Fibroblast of skin of back (primary cell): ENCODE measurements around the gene BAIAP2L1. TPM values are rescaled to one million over a fixed set of nuclear protein-coding genes. Genes with fewer than 3 reads are reported as not detected.
"Not testable (repeated sequence)": the region's sequence is repeated elsewhere in the genome, so short reads cannot be mapped to it uniquely, and the experiment has no call there.

Source experiments
- DNase-seq: peaks from one replicate; pipeline ENCODE4 v3.0.0-alpha.2; 2013
- polyA plus RNA-seq, 2 experiments: library from polyadenylated mRNA; unstranded; fragments of 120-200 nt; gene quantifications; one replicate each; pipeline ENCODE4 v1.2.1, GENCODE V29; 2013; ENCODE audit not compliant: insufficient read length in 2 of 2

The BAIAP2L1 gene
- polyA plus RNA-seq (2013, experiment 1 of 2; ENCODE audit: insufficient read length): 13.9 TPM
- 15.9 TPM for polyA plus RNA-seq (2013, experiment 2 of 2; ENCODE audit: insufficient read length)

GRCh38 chr7:98400542-98401340, at the start of gene BAIAP2L1:
BAIAP2L1 (minus strand) TSS chr7:98401090; CDS start chr7:98400852, 238 bp downstream.
- DNase-seq: peak; percentile 62

GRCh38 chr7:98448766-98449165, 47.9 kb upstream of the BAIAP2L1 start:
- no peak for DNase-seq

- DNase-seq: not testable (repeated sequence)
Observed at GRCh38 chr7:98440992-98441391, 40.1 kb upstream of the BAIAP2L1 start.

- no peak for DNase-seq
Observed at GRCh38 chr7:98439484-98439883, 38.6 kb upstream of the BAIAP2L1 start.

- DNase-seq: no peak
Observed at GRCh38 chr7:98434087-98434486, 33.2 kb upstream of the BAIAP2L1 start.

- no peak for DNase-seq
Observed at GRCh38 chr7:98429799-98430198, 28.9 kb upstream of the BAIAP2L1 start.

GRCh38 chr7:98423043-98423442, 22.2 kb upstream of the BAIAP2L1 start:
- peak; percentile 67 for DNase-seq

GRCh38 chr7:98420966-98421612, 20.2 kb upstream of the BAIAP2L1 start:
- DNase-seq: peak; percentile 23

- not testable (repeated sequence) for DNase-seq
Observed at GRCh38 chr7:98419988-98420387, 19.1 kb upstream of the BAIAP2L1 start.

- DNase-seq: not testable (repeated sequence)
Observed at GRCh38 chr7:98419316-98419691, 18.4 kb upstream of the BAIAP2L1 start.

GRCh38 chr7:98418636-98419315, 17.9 kb upstream of the BAIAP2L1 start:
- peak; percentile 99 for DNase-seq

GRCh38 chr7:98418271-98418635, 17.4 kb upstream of the BAIAP2L1 start:
- DNase-seq: peak; percentile 57

- DNase-seq: not testable (repeated sequence)
Observed at GRCh38 chr7:98417604-98418270, 16.8 kb upstream of the BAIAP2L1 start.

GRCh38 chr7:98414205-98414900, 13.5 kb upstream of the BAIAP2L1 start:
- DNase-seq: no peak

- not testable (repeated sequence) for DNase-seq
Observed at GRCh38 chr7:98413655-98414054, 12.8 kb upstream of the BAIAP2L1 start.

- DNase-seq: no peak
Observed at GRCh38 chr7:98409843-98410242, 9.0 kb upstream of the BAIAP2L1 start.

GRCh38 chr7:98408146-98408545, 7.3 kb upstream of the BAIAP2L1 start:
- not testable (repeated sequence) for DNase-seq

- no peak for DNase-seq
Observed at GRCh38 chr7:98406827-98407226, 5.9 kb upstream of the BAIAP2L1 start.

- DNase-seq: no peak
Observed at GRCh38 chr7:98404840-98405239, 4.0 kb upstream of the BAIAP2L1 start.

- peak; percentile 64 for DNase-seq
Observed at GRCh38 chr7:98399890-98400541, 874 bp downstream of the BAIAP2L1 start.

GRCh38 chr7:98399462-98399861, 1.4 kb downstream of the BAIAP2L1 start:
- DNase-seq: peak; percentile 33
